GM12892 (cell line): ENCODE results near the gene ZDHHC4.

ENCODE experiments used
- POLR2A ChIP-seq: IDR thresholded peaks from 2 replicates; pipeline ENCODE4 v1.6.1; 2011; ENCODE audit warnings: low read depth, low read length, control low read depth
- POLR2AphosphoS5 ChIP-seq: IDR thresholded peaks from 2 replicates; pipeline ENCODE4 v1.6.1; 2011; ENCODE audit warnings: low read depth, low read length, control low read depth
- TAF1 ChIP-seq: IDR thresholded peaks from 2 replicates; pipeline ENCODE4 v1.6.1; 2011; ENCODE audit warnings: low read depth, mild to moderate bottlenecking, control low read depth, low read length, borderline replicate concordance

- no peak for TF ChIP-seq POLR2A
- no peak for TF ChIP-seq POLR2AphosphoS5
- TF ChIP-seq TAF1 = no peak
These were observed 56.8 kb downstream of the ZDHHC4 start for GRCh38 chr7:6634021-6634420.
